MM.1S (cell line): ENCODE data around the gene PLXDC2.
A peak's percentile ranks its signal among the peaks of the same experiment; 100 is the strongest.

ENCODE experiments used
- DNase-seq: peaks from one replicate; pipeline ENCODE4 v3.0.0-alpha.2; 2015
- H2AFZ ChIP-seq: fragments of 300-600 bp; sonication (generic); 2 replicates; pipeline ENCODE4 v1.6.0; 2016; ENCODE audit warnings: antibody characterized with exemption, low read length
- H3F3A ChIP-seq: fragments of 300-600 bp; sonication (generic); 2 replicates; pipeline ENCODE4 v1.6.1; 2016; ENCODE audit warnings: mild to moderate bottlenecking, antibody characterized with exemption, low read length, moderate library complexity, mixed read lengths; ENCODE audit not compliant: insufficient read depth
- H3K27ac ChIP-seq: fragments of 300-600 bp; sonication (generic); 2 replicates; pipeline ENCODE4 v1.5.1; 2016; ENCODE audit warnings: mild to moderate bottlenecking, low read length
- H3K27me3 ChIP-seq: fragments of 300-600 bp; sonication (generic); replicated peaks from 2 replicates; pipeline ENCODE4 v1.6.0; 2016; ENCODE audit warnings: low read length; ENCODE audit not compliant: insufficient read depth
- H3K36me3 ChIP-seq: fragments of 300-600 bp; sonication (generic); replicated peaks from 2 replicates; pipeline ENCODE4 v1.6.1; 2016; ENCODE audit warnings: mild to moderate bottlenecking, low read length, mixed read lengths; ENCODE audit not compliant: insufficient read depth
- H3K4me1 ChIP-seq: fragments of 300-600 bp; sonication (generic); 2 replicates; pipeline ENCODE4 v1.6.1; 2016; ENCODE audit warnings: low read length, mixed read lengths
- H3K4me2 ChIP-seq: fragments of 300-600 bp; sonication (generic); 2 replicates; pipeline ENCODE4 v1.6.0; 2016; ENCODE audit warnings: low read depth, low read length
- H3K4me3 ChIP-seq: fragments of 300-600 bp; sonication (generic); 2 replicates; pipeline ENCODE4 v1.5.1; 2016; ENCODE audit warnings: low read length, mixed read lengths
- H3K79me2 ChIP-seq: fragments of 300-600 bp; sonication (generic); 2 replicates; pipeline ENCODE4 v1.6.1; 2016; ENCODE audit warnings: mixed run types, low read length, mixed read lengths
- H3K9ac ChIP-seq: fragments of 300-600 bp; sonication (generic); 2 replicates; pipeline ENCODE4 v1.6.1; 2016; ENCODE audit warnings: low read length, mixed read lengths
- H3K9me2 ChIP-seq: fragments of 300-600 bp; sonication (generic); replicated peaks from 2 replicates; pipeline ENCODE4 v1.6.1; 2016; ENCODE audit warnings: mild to moderate bottlenecking, low read length, mixed read lengths; ENCODE audit not compliant: insufficient read depth
- H3K9me3 ChIP-seq: fragments of 300-600 bp; sonication (generic); replicated peaks from 2 replicates; pipeline ENCODE4 v1.6.1; 2016; ENCODE audit warnings: mild to moderate bottlenecking, low read length, mixed read lengths; ENCODE audit not compliant: insufficient read depth
- H4K20me1 ChIP-seq: fragments of 300-600 bp; sonication (generic); 2 replicates; pipeline ENCODE4 v1.6.1; 2016; ENCODE audit warnings: mild to moderate bottlenecking, low read length, moderate library complexity, mixed read lengths; ENCODE audit not compliant: insufficient read depth
- EZH2 ChIP-seq: fragments of 300-600 bp; sonication (generic); optimal IDR thresholded peaks from 2 replicates; pipeline ENCODE3; 2017; ENCODE audit warnings: low read depth, mild to moderate bottlenecking, antibody characterized with exemption, low read length, mixed read lengths
- EZH2phosphoT487 ChIP-seq: fragments of 300-600 bp; sonication (generic); IDR thresholded peaks from 2 replicates; pipeline ENCODE4 v1.6.1; 2018; ENCODE audit warnings: antibody characterized with exemption, low read length
- TF ChIP-seq, protein P1 (sequence below): fragments of 300-600 bp; sonication (generic); IDR thresholded peaks from 2 replicates; pipeline ENCODE4 v1.5.1; 2016; ENCODE audit warnings: antibody characterized with exemption, low read length, mixed read lengths

Gene PLXDC2

GRCh38 chr10:19809481-19809880, 6.8 kb upstream of the PLXDC2 start:
- Histone ChIP-seq H4K20me1 (no peaks in the 10 kb centered on the region), H3K4me3 (no peak overlapping the region), H3K79me2 (no peaks in the 10 kb centered on the region), H3K36me3 (no peaks in the 10 kb centered on the region), H3K27ac (no peak overlapping the region), H3K27me3 (no peaks in the 10 kb centered on the region), H3K9ac (no peak overlapping the region), H3K9me2 (no peaks in the 10 kb centered on the region), H3K9me3 (no peaks in the 10 kb centered on the region), H3K4me1 (no peaks in the 10 kb centered on the region), H2AFZ (no peak overlapping the region), H3F3A (no peaks in the 10 kb centered on the region), H3K4me2 (no peak overlapping the region)
- DNase-seq: no peak
- TF ChIP-seq, protein P1, sequence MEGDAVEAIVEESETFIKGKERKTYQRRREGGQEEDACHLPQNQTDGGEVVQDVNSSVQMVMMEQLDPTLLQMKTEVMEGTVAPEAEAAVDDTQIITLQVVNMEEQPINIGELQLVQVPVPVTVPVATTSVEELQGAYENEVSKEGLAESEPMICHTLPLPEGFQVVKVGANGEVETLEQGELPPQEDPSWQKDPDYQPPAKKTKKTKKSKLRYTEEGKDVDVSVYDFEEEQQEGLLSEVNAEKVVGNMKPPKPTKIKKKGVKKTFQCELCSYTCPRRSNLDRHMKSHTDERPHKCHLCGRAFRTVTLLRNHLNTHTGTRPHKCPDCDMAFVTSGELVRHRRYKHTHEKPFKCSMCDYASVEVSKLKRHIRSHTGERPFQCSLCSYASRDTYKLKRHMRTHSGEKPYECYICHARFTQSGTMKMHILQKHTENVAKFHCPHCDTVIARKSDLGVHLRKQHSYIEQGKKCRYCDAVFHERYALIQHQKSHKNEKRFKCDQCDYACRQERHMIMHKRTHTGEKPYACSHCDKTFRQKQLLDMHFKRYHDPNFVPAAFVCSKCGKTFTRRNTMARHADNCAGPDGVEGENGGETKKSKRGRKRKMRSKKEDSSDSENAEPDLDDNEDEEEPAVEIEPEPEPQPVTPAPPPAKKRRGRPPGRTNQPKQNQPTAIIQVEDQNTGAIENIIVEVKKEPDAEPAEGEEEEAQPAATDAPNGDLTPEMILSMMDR: no peak
- TF ChIP-seq EZH2phosphoT487 (no peak), EZH2 (no peak)

- Histone ChIP-seq H3K36me3 (no peaks in the 10 kb centered on the region), H3K4me2 (no peak overlapping the region), H3K79me2 (no peaks in the 10 kb centered on the region), H3F3A (no peaks in the 10 kb centered on the region), H2AFZ (no peak overlapping the region), H3K27me3 (0 out of 2 replicates have a peak, but pooled peaks cover 3% of the 10 kb centered on the region), H3K27ac (no peak overlapping the region), H3K9ac (no peak overlapping the region), H4K20me1 (no peaks in the 10 kb centered on the region), H3K9me2 (no peaks in the 10 kb centered on the region), H3K4me1 (no peaks in the 10 kb centered on the region), H3K4me3 (no peak overlapping the region), H3K9me3 (no peaks in the 10 kb centered on the region)
- TF ChIP-seq EZH2: no peak
- no peak for TF ChIP-seq EZH2phosphoT487
- TF ChIP-seq, protein P1: peak; percentile 41
- DNase-seq: peak; percentile 21
Observed at GRCh38 chr10:19811540-19811939, 4.7 kb upstream of the PLXDC2 start.

DNA sequence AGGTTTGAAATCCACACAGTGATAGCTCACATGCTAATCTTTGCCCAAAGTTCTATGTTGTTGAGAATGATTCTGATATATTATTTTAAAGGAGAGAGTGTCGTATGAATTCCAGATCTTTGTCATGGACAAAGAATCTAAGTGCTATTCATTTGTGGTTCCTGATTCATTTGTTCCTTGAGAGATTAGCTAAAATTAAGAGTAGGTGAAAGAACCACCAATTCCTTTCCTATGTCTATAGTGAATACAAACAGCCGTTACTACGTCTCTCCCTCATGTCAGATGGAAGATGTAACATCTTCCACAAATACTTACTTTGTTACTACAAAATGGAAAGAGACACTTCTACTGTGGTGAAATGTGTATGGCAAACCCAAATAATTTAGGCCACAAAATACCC, 3.3 kb upstream of the PLXDC2 start:
- no peaks in the 10 kb centered on the region for H3K4me1 ChIP-seq
- H3K9ac ChIP-seq: no peak overlapping the region
- no peaks in the 10 kb centered on the region for H3F3A ChIP-seq
- H2AFZ ChIP-seq: no peak overlapping the region
- DNase-seq: no peak
- H3K9me2 ChIP-seq: no peaks in the 10 kb centered on the region
- no peak for TF ChIP-seq EZH2
- no peak for TF ChIP-seq EZH2phosphoT487
- TF ChIP-seq, protein P1: no peak
- no peaks in the 10 kb centered on the region for H4K20me1 ChIP-seq
- 0 out of 2 replicates have a peak, but pooled peaks cover 3% of the 10 kb centered on the region for H3K27me3 ChIP-seq
- no peak overlapping the region for H3K27ac ChIP-seq
- H3K4me3 ChIP-seq: no peak overlapping the region
- no peaks in the 10 kb centered on the region for H3K36me3 ChIP-seq
- no peak overlapping the region for H3K4me2 ChIP-seq
- no peaks in the 10 kb centered on the region for H3K9me3 ChIP-seq
- no peaks in the 10 kb centered on the region for H3K79me2 ChIP-seq
